ENCODE results near the gene ZNF473.

ZNF473 gene

GRCh38 chr19:50003810-50004419 lies 21.9 kb upstream of the ZNF473 start:
- DNase-seq: no peak

- no peak for DNase-seq
Observed at GRCh38 chr19:50005428-50005827, 20.4 kb upstream of the ZNF473 start.

GRCh38 chr19:50007170-50007569 lies 18.6 kb upstream of the ZNF473 start:
- no peak for DNase-seq

- no peak for DNase-seq
Observed at GRCh38 chr19:50007947-50008346, 17.9 kb upstream of the ZNF473 start.

GRCh38 chr19:50008532-50008931 lies 17.3 kb upstream of the ZNF473 start:
- no peak for DNase-seq

GRCh38 chr19:50016225-50016807 lies 9.5 kb upstream of the ZNF473 start:
- no peak for DNase-seq

- DNase-seq: no peak
Observed at GRCh38 chr19:50020481-50020880, 5.3 kb upstream of the ZNF473 start.

- no peak for DNase-seq
Observed at GRCh38 chr19:50022823-50023222, 3.0 kb upstream of the ZNF473 start.

- no peak for DNase-seq
Observed at GRCh38 chr19:50024719-50025021, 1.1 kb upstream of the ZNF473 start.

GRCh38 chr19:50025022-50025793 lies 597 bp upstream of the ZNF473 start, which contains the start of gene VRK3:
TSS of gene VRK3 (minus strand) at chr19:50025372. CDS start at chr19:50016162, 9,210 bp downstream.
- peak; percentile 99 to 100 (median 100) for DNase-seq

GRCh38 chr19:50026550-50026906 lies 723 bp downstream of the ZNF473 start:
- no peak for DNase-seq

GRCh38 chr19:50030225-50030624 lies 4.4 kb downstream of the ZNF473 start:
- no peak for DNase-seq

GRCh38 chr19:50030937-50031336 lies 5.1 kb downstream of the ZNF473 start:
- no peak for DNase-seq

GRCh38 chr19:50036908-50037307 lies 11.1 kb downstream of the ZNF473 start:
- DNase-seq: no peak

- no peak for DNase-seq
Observed at GRCh38 chr19:50039968-50040367, 14.2 kb downstream of the ZNF473 start.

GRCh38 chr19:50040967-50041366 lies 15.2 kb downstream of the ZNF473 start:
- DNase-seq: no peak

- DNase-seq: no peak
Observed at GRCh38 chr19:50042363-50043024, 16.7 kb downstream of the ZNF473 start.

GRCh38 chr19:50043967-50044366 lies 18.2 kb downstream of the ZNF473 start:
- DNase-seq: no peak

- DNase-seq: no peak
Observed at GRCh38 chr19:50044922-50045321, 19.1 kb downstream of the ZNF473 start.

GRCh38 chr19:50046649-50047503 lies 21.1 kb downstream of the ZNF473 start:
- peak in 2 of 3 experiments; percentile 40 to 77 for DNase-seq

- DNase-seq: no peak
Observed at GRCh38 chr19:50047671-50048070, 21.9 kb downstream of the ZNF473 start.

GRCh38 chr19:50050406-50051227 lies 24.8 kb downstream of the ZNF473 start:
- peak; percentile 76 to 91 (median 85) for DNase-seq
